Glomerular endothelial cell (primary cell): ENCODE results near the gene LTBP1. TPM values are rescaled to one million over a fixed set of nuclear protein-coding genes. Genes with fewer than 3 reads are reported as not detected.
"Not testable (repeated sequence)": the region's sequence is repeated elsewhere in the genome, so short reads cannot be mapped to it uniquely, and the experiment has no call there.

Source experiments
- DNase-seq: peaks from one replicate; pipeline ENCODE4 v3.0.0-alpha.2; 2011; ENCODE audit warnings: low read depth, low spot score; ENCODE audit errors: extremely low read depth
- total RNA-seq: library from RNA; depleted of rRNA; stranded (reverse); fragments of >200 nt; gene quantifications from 2 replicates; pipeline ENCODE4 v1.2.3, GENCODE V29; 2015

Gene LTBP1
- total RNA-seq, 1 donor from 2014 or later, result 63.4 TPM

- no peak for DNase-seq
These were observed 187.5 kb downstream of the LTBP1 start for GRCh38 chr2:33134086-33134771.

- no peak for DNase-seq
These were observed 188.2 kb downstream of the LTBP1 start for GRCh38 chr2:33134791-33135560.

GRCh38 chr2:33135645-33136044, 188.9 kb downstream of the LTBP1 start:
- no peak for DNase-seq

GRCh38 chr2:33136056-33136455, 189.3 kb downstream of the LTBP1 start:
- no peak for DNase-seq

GRCh38 chr2:33136566-33136965, 189.8 kb downstream of the LTBP1 start:
- DNase-seq, result no peak

GRCh38 chr2:33137331-33137730, 190.6 kb downstream of the LTBP1 start:
- DNase-seq, result no peak

GRCh38 chr2:33139949-33140348, 193.2 kb downstream of the LTBP1 start:
- no peak for DNase-seq

- no peak for DNase-seq
These were observed 194.7 kb downstream of the LTBP1 start for GRCh38 chr2:33141476-33141875.

GRCh38 chr2:33142810-33143209, 196.1 kb downstream of the LTBP1 start:
- no peak for DNase-seq

- DNase-seq, result no peak
These were observed 197.5 kb downstream of the LTBP1 start for GRCh38 chr2:33144243-33144642.

- DNase-seq, result no peak
These were observed 198.7 kb downstream of the LTBP1 start for GRCh38 chr2:33145459-33145858.

GRCh38 chr2:33146102-33146501, 199.3 kb downstream of the LTBP1 start:
- no peak for DNase-seq

- no peak for DNase-seq
These were observed 206.3 kb downstream of the LTBP1 start for GRCh38 chr2:33153008-33153407.

- no peak for DNase-seq
These were observed 211.8 kb downstream of the LTBP1 start for GRCh38 chr2:33158482-33159003.

GRCh38 chr2:33160191-33160590, 213.4 kb downstream of the LTBP1 start:
- DNase-seq, result no peak

GRCh38 chr2:33166287-33166881, 219.6 kb downstream of the LTBP1 start:
- no peak for DNase-seq

GRCh38 chr2:33167622-33168245, 221.0 kb downstream of the LTBP1 start:
- no peak for DNase-seq

- DNase-seq, result no peak
These were observed 221.7 kb downstream of the LTBP1 start for GRCh38 chr2:33168425-33168824.

- DNase-seq, result no peak
These were observed 222.2 kb downstream of the LTBP1 start for GRCh38 chr2:33168922-33169321.

GRCh38 chr2:33170251-33170650, 223.5 kb downstream of the LTBP1 start:
- not testable (repeated sequence) for DNase-seq

GRCh38 chr2:33177627-33178026, 230.9 kb downstream of the LTBP1 start:
- no peak for DNase-seq
